ENCODE results near the gene KCNAB2. TPM values are rescaled to one million over a fixed set of nuclear protein-coding genes. Genes with fewer than 3 reads are reported as not detected.

Gene KCNAB2
- total RNA-seq, 6 experiments from 2014 or later, result 4.4 to 14.8 (median 6.9) TPM

GRCh38 chr1:6035719-6036118 lies 10.0 kb upstream of the KCNAB2 start:
- Histone ChIP-seq H3K4me3 (no peak overlapping the region), H3K9me3 (no peaks in the 10 kb centered on the region), H3K36me3 (no peaks in the 10 kb centered on the region), H3K4me1 (no peaks in the 10 kb centered on the region), H3K27ac (no peak overlapping the region), H3K27me3 (no peaks in the 10 kb centered on the region)
- intact Hi-C loops (cut with DNase I), result no loop called here
- TF ChIP-seq POLR2A (IDR thresholded peaks at IDR 0.05), result no peak
- TF ChIP-seq CTCF (IDR thresholded peaks at IDR 0.05), result no peak
- no peak for DNase-seq
- 39% methylated on average over 6 of the region's 12 CpGs for WGBS (ENCODE audit: insufficient coverage, low coverage, low lambda C conversion rate, missing lambda C conversion rate)
- no peak for ATAC-seq

- no peak for TF ChIP-seq CTCF (IDR thresholded peaks at IDR 0.05)
- TF ChIP-seq POLR2A (IDR thresholded peaks at IDR 0.05), result no peak
- Histone ChIP-seq H3K27ac (no peak overlapping the region), H3K4me3 (no peak overlapping the region), H3K9me3 (no peaks in the 10 kb centered on the region), H3K4me1 (no peaks in the 10 kb centered on the region), H3K36me3 (no peaks in the 10 kb centered on the region), H3K27me3 (no peaks in the 10 kb centered on the region)
- 13% methylated on average over 2 of the region's 9 CpGs for WGBS (ENCODE audit: insufficient coverage, low coverage, low lambda C conversion rate, missing lambda C conversion rate)
- no peak for ATAC-seq
- DNase-seq, result no peak
- intact Hi-C loops (cut with DNase I), result no loop called here
Observed at GRCh38 chr1:6037338-6037762, 8.3 kb upstream of the KCNAB2 start.

- intact Hi-C loops (cut with DNase I), result no loop called here
- H3K4me3 ChIP-seq, result no peak overlapping the region
- no peak for TF ChIP-seq CTCF (IDR thresholded peaks at IDR 0.05)
- TF ChIP-seq POLR2A (IDR thresholded peaks at IDR 0.05), result no peak
Observed at GRCh38 chr1:6038603-6039002, 7.1 kb upstream of the KCNAB2 start.

GRCh38 chr1:6039031-6039430 lies 6.7 kb upstream of the KCNAB2 start:
- Histone ChIP-seq H3K27me3 (no peaks in the 10 kb centered on the region), H3K27ac (no peak overlapping the region), H3K4me3 (no peak overlapping the region), H3K4me1 (no peaks in the 10 kb centered on the region), H3K9me3 (no peaks in the 10 kb centered on the region), H3K36me3 (no peaks in the 10 kb centered on the region)
- ATAC-seq, result no peak
- no peak for DNase-seq
- WGBS (ENCODE audit: insufficient coverage, low coverage, low lambda C conversion rate, missing lambda C conversion rate), result 55% methylated on average over 4 of the region's 15 CpGs
- TF ChIP-seq CTCF (IDR thresholded peaks at IDR 0.05) (no peak), POLR2A (IDR thresholded peaks at IDR 0.05) (no peak)
- intact Hi-C loops (cut with DNase I), result no loop called here

More at GRCh38 chr1:6038603-6039002, 7.1 kb upstream of the KCNAB2 start:
- Histone ChIP-seq H3K9me3 (no peaks in the 10 kb centered on the region), H3K27ac (no peak overlapping the region), H3K27me3 (no peaks in the 10 kb centered on the region), H3K4me1 (no peaks in the 10 kb centered on the region), H3K36me3 (no peaks in the 10 kb centered on the region)
- 29% methylated on average over 7 of the region's 7 CpGs for WGBS (ENCODE audit: insufficient coverage, low coverage, low lambda C conversion rate, missing lambda C conversion rate)
- ATAC-seq, result no peak
- no peak for DNase-seq

- no peak overlapping the region for H3K4me3 ChIP-seq
- no peaks in the 10 kb centered on the region for H3K36me3 ChIP-seq
- intact Hi-C loops (cut with DNase I), result no loop called here
- ATAC-seq, result no peak
- H3K9me3 ChIP-seq, result no peaks in the 10 kb centered on the region
- TF ChIP-seq CTCF (IDR thresholded peaks at IDR 0.05) (no peak), POLR2A (IDR thresholded peaks at IDR 0.05) (no peak)
- H3K27me3 ChIP-seq, result no peaks in the 10 kb centered on the region
- no peaks in the 10 kb centered on the region for H3K4me1 ChIP-seq
- WGBS (ENCODE audit: insufficient coverage, low coverage, low lambda C conversion rate, missing lambda C conversion rate), result 63% methylated on average over 9 of the region's 15 CpGs
- DNase-seq, result no peak
- no peak overlapping the region for H3K27ac ChIP-seq
Observed at GRCh38 chr1:6040444-6040843, 5.2 kb upstream of the KCNAB2 start.

Measured in right lobe of liver (tissue), 6 donors.